ENCODE results near the gene LGALS9. TPM values are rescaled to one million over a fixed set of nuclear protein-coding genes. Genes with fewer than 3 reads are reported as not detected.
A peak's percentile ranks its signal among the peaks of the same experiment; 100 is the strongest.
"Not testable (repeated sequence)": the region's sequence is repeated elsewhere in the genome, so short reads cannot be mapped to it uniquely, and the experiment has no call there.

Gene LGALS9
- total RNA-seq, 5 donors from 2014 or later (not counting 1 experiment from before 2014, with no cell fraction given): 17.8 to 53.3 (median 33.1) TPM

DNA sequence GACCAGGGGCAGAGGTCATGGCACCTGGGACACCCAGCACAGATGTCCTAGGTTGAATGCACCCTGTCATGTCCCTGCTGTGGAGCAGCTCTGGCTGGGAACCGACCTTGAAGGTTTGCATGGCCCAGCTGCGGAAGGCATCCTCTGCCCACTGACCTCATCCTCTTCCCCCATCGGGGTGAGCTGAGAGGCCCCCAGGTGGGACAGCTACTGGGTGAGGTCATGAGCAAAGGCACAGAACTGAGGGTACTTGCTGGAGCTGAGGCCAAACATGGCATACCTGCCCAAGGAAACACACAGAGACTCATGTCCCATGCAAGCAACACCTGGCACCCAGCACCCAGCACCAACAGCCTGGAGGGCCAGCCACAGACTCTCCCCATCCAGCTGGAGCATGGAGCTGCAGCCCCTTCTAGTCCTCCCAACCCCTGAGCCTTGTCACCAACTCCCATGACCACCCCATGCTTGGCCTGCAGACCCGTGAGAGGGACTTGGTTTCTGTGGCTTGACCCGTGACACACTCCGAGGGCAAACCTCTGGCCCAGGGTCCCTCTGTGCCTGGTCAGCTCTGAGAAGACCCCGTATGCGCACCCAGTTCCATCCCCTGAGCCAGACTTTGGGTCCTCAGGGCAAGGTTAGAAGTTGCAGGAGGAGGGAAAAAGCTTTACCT is 33.1 kb downstream of the LGALS9 start:
- Histone ChIP-seq H3K36me3 (ENCODE audit: control insufficient read depth in 2 of 2, extremely low read depth in 1 of 2, insufficient read depth in 1 of 2, low read length in 1 of 2) (no peaks in the 10 kb centered on the region), H3K4me1 (ENCODE audit: control insufficient read depth in 1 of 2, extremely low read depth in 1 of 2, insufficient read depth in 2 of 2, low read length in 2 of 2) (no peaks in the 10 kb centered on the region), H3K9me3 (no peaks in the 10 kb centered on the region), H3K4me3 (ENCODE audit: control insufficient read depth in 1 of 2, extremely low read depth in 1 of 2, low read length in 1 of 2) (no peak overlapping the region), H3K27ac (ENCODE audit: low read length) (no peak overlapping the region), H3K27me3 (replicated peaks in 1 of 2; ENCODE audit: control insufficient read depth in 2 of 2, extremely low read depth in 1 of 2, insufficient read depth in 2 of 2, low read length in 1 of 2) (peaks cover 0 to 4% of the 10 kb centered on the region in 2 experiments)
- H3K4me3 Mint-ChIP-seq: no peak overlapping the region
- no peaks in the 10 kb centered on the region for H3K27me3 Mint-ChIP-seq
- H3K4me1 Mint-ChIP-seq: no peaks in the 10 kb centered on the region
- ChIA-PET CTCF (interaction anchor here in 1 of 2 donors (0.9 to 1.2 kb wide), 2 partner anchors 10 to 12 kb away, joined by 3 read pairs; no protein-coding TSS in a partner anchor), POLR2A (no interaction called here)
- 94% methylated on average over 2 of the region's 8 CpGs for WGBS (ENCODE audit: insufficient coverage)
- DNase-seq: no peak
- no peak for ATAC-seq (replicated peaks in 1 of 4)
- H3K9me3 Mint-ChIP-seq: no peaks in the 10 kb centered on the region
- no peaks in the 10 kb centered on the region for H3K36me3 Mint-ChIP-seq
- no peak overlapping the region for H3K27ac Mint-ChIP-seq

DNA sequence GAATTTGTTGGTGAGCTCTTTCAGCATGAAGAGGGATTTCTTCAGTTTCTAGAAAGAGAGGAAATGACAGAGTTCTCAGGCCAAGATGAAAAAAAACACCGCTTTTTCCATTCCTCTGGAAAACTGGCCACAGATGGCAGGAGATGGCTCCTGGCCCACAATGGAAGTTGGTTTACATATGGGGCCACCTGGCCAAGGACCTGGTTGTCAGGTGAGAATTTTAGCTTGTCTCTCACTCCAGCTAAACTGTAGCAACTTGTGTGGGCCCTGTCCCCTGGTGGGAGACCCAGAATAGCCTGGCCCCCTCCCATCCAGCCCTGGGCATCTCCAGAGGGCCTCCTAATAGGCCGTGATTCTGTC is 33.6 kb downstream of the LGALS9 start:
- H3K27me3 ChIP-seq (replicated peaks in 1 of 2; ENCODE audit: control insufficient read depth in 2 of 2, extremely low read depth in 1 of 2, insufficient read depth in 2 of 2, low read length in 1 of 2): peaks cover 0 to 4% of the 10 kb centered on the region in 2 experiments
- POLR2A ChIA-PET: no interaction called here

DNA sequence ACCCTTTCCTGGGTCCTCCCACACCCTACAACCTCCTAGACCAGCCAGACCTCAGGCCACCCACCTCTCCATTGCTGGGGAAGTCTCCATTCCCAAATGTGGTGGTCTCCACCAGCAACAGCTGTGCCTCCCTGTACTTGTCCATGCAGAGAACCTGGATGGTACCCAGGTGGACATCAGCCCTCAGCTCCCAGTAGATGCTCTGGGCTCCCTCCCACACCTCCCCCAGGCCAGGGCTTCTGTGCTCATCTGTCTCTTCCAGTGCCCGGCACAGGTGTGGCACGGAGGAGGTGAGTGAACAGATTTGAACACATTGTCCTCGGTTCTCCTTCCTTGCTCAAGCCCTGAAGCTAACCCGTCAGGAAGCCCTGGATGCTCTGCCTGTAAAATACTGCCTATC is 34.6 kb downstream of the LGALS9 start:
- H3K4me3 Mint-ChIP-seq: no peak overlapping the region
- CTCF ChIA-PET: no interaction called here
- peaks cover 0 to under 1% of the 10 kb centered on the region in 2 experiments for H3K27me3 ChIP-seq (replicated peaks in 1 of 2; ENCODE audit: control insufficient read depth in 2 of 2, extremely low read depth in 1 of 2, insufficient read depth in 2 of 2, low read length in 1 of 2)
- H3K36me3 ChIP-seq (ENCODE audit: control insufficient read depth in 2 of 2, extremely low read depth in 1 of 2, insufficient read depth in 1 of 2, low read length in 1 of 2): no peaks in the 10 kb centered on the region
- POLR2A ChIA-PET: no interaction called here
- WGBS (ENCODE audit: insufficient coverage): no CpG with 5 or more reads among the region's 4 CpGs
- no peaks in the 10 kb centered on the region for H3K9me3 ChIP-seq
- no peak overlapping the region for H3K4me3 ChIP-seq (ENCODE audit: control insufficient read depth in 1 of 2, extremely low read depth in 1 of 2, low read length in 1 of 2)
- no peaks in the 10 kb centered on the region for H3K9me3 Mint-ChIP-seq
- H3K27me3 Mint-ChIP-seq: peaks cover 0 to 1% of the 10 kb centered on the region in 2 donors
- ATAC-seq (replicated peaks in 1 of 4) (no peak), DNase-seq (peak in 1 of 35 experiments; percentile 4)
- no peak overlapping the region for H3K27ac ChIP-seq (ENCODE audit: low read length)
- no peaks in the 10 kb centered on the region for H3K4me1 Mint-ChIP-seq
- no peaks in the 10 kb centered on the region for H3K4me1 ChIP-seq (ENCODE audit: control insufficient read depth in 1 of 2, extremely low read depth in 1 of 2, insufficient read depth in 2 of 2, low read length in 2 of 2)
- H3K27ac Mint-ChIP-seq: no peak overlapping the region
- no peaks in the 10 kb centered on the region for H3K36me3 Mint-ChIP-seq

More for the DNA sequence above, 33.6 kb downstream of the LGALS9 start:
- Mint-ChIP-seq H3K36me3 (no peaks in the 10 kb centered on the region), H3K9me3 (no peaks in the 10 kb centered on the region), H3K27me3 (no peaks in the 10 kb centered on the region), H3K27ac (no peak overlapping the region), H3K4me1 (no peaks in the 10 kb centered on the region), H3K4me3 (no peak overlapping the region)
- CTCF ChIA-PET: interaction anchor here in 1 of 2 donors (1.2 kb wide), 1 partner anchor 13 kb away, joined by 3 read pairs; no protein-coding TSS in a partner anchor
- no peak for ATAC-seq (replicated peaks in 1 of 4)
- Histone ChIP-seq H3K36me3 (ENCODE audit: control insufficient read depth in 2 of 2, extremely low read depth in 1 of 2, insufficient read depth in 1 of 2, low read length in 1 of 2) (no peaks in the 10 kb centered on the region), H3K4me3 (ENCODE audit: control insufficient read depth in 1 of 2, extremely low read depth in 1 of 2, low read length in 1 of 2) (no peak overlapping the region), H3K9me3 (no peaks in the 10 kb centered on the region), H3K4me1 (ENCODE audit: control insufficient read depth in 1 of 2, extremely low read depth in 1 of 2, insufficient read depth in 2 of 2, low read length in 2 of 2) (no peaks in the 10 kb centered on the region), H3K27ac (ENCODE audit: low read length) (no peak overlapping the region)
- no CpG with 5 or more reads among the region's 2 CpGs for WGBS (ENCODE audit: insufficient coverage)
- no peak for DNase-seq

DNA sequence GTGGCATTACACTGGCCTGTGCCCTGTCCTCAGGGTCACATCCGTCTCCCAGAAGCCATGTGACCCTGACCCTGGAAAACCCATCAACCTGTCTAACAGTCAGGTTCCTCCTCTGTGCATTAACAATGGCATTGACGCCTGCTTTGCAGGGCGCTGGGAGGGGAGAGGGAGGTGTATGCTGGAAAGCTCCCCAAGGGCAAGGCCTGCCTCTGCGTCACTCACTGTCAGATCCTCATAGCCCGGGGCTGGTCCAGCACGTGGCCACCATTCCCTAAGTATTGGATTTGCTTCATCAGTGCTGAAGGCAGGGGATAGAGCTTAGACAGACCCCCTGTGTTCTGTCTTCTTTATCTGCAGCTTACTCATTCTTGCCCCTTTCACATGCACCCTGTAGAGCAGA is 35.3 kb downstream of the LGALS9 start:
- CTCF ChIA-PET; H3K4me3 Mint-ChIP-seq; H3K27ac Mint-ChIP-seq; H3K27me3 ChIP-seq (replicated peaks in 1 of 2; ENCODE audit: control insufficient read depth in 2 of 2, extremely low read depth in 1 of 2, insufficient read depth in 2 of 2, low read length in 1 of 2); ATAC-seq (replicated peaks in 1 of 4); H3K9me3 ChIP-seq; H3K27me3 Mint-ChIP-seq; H3K4me3 ChIP-seq (ENCODE audit: control insufficient read depth in 1 of 2, extremely low read depth in 1 of 2, low read length in 1 of 2); H3K4me1 ChIP-seq (ENCODE audit: control insufficient read depth in 1 of 2, extremely low read depth in 1 of 2, insufficient read depth in 2 of 2, low read length in 2 of 2); H3K27ac ChIP-seq (ENCODE audit: low read length); POLR2A ChIA-PET; H3K4me1 Mint-ChIP-seq; H3K36me3 Mint-ChIP-seq; H3K36me3 ChIP-seq (ENCODE audit: control insufficient read depth in 2 of 2, extremely low read depth in 1 of 2, insufficient read depth in 1 of 2, low read length in 1 of 2); H3K9me3 Mint-ChIP-seq: not testable (repeated sequence)
- 73% methylated on average over 4 of the region's 6 CpGs for WGBS (ENCODE audit: insufficient coverage)
- DNase-seq: peak in 1 of 35 experiments; percentile 7

DNA sequence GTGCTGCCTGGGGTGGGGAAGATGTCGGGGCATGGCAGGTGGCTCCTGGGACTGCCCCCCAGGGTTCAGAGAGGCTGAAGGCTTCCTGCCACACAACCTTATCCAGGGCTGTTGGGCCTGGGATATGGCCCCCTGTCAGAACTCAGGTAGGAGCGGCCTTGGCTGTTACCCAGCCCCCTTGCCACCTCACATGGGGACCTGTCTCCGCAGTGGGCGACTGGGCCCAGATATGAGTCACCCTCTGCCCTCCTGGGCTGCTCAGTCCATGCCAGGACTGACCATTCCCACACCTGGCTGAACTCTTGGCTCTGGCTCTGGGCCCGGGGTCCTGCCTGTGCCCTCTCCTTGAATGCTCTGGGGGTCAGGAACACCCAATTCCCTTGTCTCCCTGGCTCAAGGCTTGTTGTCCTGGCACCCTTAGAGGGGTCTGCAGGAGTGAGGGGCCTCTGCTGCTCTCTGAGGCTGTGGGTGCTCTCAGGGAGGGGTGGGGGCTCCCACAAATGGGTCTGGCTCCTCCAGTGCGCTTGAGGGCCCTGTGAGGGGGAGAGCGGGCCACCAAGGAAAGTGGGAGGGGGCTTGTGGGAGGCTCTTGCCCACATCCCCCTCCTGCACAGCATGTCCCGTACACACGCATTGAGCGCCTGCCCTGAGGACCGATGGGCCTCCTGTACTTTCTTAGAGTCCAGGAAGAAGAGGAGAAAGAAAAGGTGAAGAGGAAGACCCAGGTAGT is 36.0 kb downstream of the LGALS9 start:
- Histone ChIP-seq H3K27ac (ENCODE audit: low read length) (no peak overlapping the region), H3K27me3 (replicated peaks in 1 of 2; ENCODE audit: control insufficient read depth in 2 of 2, extremely low read depth in 1 of 2, insufficient read depth in 2 of 2, low read length in 1 of 2) (peaks cover 0 to 2% of the 10 kb centered on the region in 2 experiments), H3K4me1 (ENCODE audit: control insufficient read depth in 1 of 2, extremely low read depth in 1 of 2, insufficient read depth in 2 of 2, low read length in 2 of 2) (no peaks in the 10 kb centered on the region), H3K36me3 (ENCODE audit: control insufficient read depth in 2 of 2, extremely low read depth in 1 of 2, insufficient read depth in 1 of 2, low read length in 1 of 2) (no peaks in the 10 kb centered on the region), H3K9me3 (no peaks in the 10 kb centered on the region), H3K4me3 (ENCODE audit: control insufficient read depth in 1 of 2, extremely low read depth in 1 of 2, low read length in 1 of 2) (no peak overlapping the region)
- ATAC-seq (replicated peaks in 1 of 4) (no peak), DNase-seq (peak in 1 of 35 experiments; percentile 13)
- Mint-ChIP-seq H3K4me1 (no peaks in the 10 kb centered on the region), H3K36me3 (no peaks in the 10 kb centered on the region), H3K9me3 (no peaks in the 10 kb centered on the region), H3K4me3 (no peak overlapping the region), H3K27me3 (peaks cover 0 to 4% of the 10 kb centered on the region in 2 donors), H3K27ac (no peak overlapping the region)
- ChIA-PET POLR2A (no interaction called here), CTCF (no interaction called here)
- WGBS (ENCODE audit: insufficient coverage): 67% methylated on average over 4 of the region's 11 CpGs

DNA sequence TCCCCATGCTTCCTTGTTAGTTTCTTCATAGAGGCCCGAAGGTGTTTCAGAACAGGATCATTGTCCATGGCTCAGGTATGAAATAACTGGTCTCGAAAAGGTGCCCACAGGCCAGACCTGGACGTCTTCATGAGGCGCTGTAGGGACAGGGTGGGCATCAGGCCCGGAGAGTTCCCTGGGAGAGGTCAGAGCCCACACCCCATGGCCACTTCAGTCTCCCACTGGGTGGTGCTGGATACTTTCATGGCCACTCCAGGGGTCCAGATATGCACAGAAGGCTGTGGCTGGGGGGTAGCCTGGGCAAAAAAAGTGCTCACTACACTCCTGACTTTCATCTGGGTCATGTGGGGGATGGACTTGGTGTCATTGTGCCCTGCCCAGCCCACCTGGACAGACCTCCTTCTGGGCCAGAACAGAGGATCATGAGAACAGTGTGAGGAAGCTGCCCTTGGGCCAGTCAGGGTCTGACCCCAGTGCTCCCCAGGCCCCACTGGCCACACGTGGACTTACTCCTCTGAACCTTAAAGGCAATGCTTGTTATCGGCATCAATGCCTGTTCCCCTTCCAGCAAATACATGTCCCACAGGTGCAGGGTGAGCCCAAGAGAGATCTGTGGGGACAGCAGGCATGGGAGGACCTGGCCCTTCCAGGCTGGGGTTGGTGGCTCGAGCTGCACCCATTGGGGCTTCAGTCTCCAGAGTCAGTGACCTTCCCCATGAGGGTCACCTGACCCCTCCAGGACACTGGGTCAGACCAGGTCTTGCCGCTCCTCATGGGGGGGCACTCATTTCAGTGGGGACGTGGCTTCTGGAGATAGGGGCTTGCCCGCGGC is 36.9 kb downstream of the LGALS9 start:
- no peaks in the 10 kb centered on the region for H3K4me1 ChIP-seq (ENCODE audit: control insufficient read depth in 1 of 2, extremely low read depth in 1 of 2, insufficient read depth in 2 of 2, low read length in 2 of 2)
- DNase-seq (peak in 1 of 35 experiments; percentile 11), ATAC-seq (replicated peaks in 1 of 4) (no peak)
- ChIA-PET CTCF (no interaction called here), POLR2A (no interaction called here)
- Mint-ChIP-seq H3K4me3 (no peak overlapping the region), H3K36me3 (no peaks in the 10 kb centered on the region), H3K27ac (no peak overlapping the region), H3K27me3 (peaks cover 0 to 4% of the 10 kb centered on the region in 2 donors), H3K9me3 (no peaks in the 10 kb centered on the region), H3K4me1 (no peaks in the 10 kb centered on the region)
- WGBS (ENCODE audit: insufficient coverage): 83% methylated on average over 7 of the region's 12 CpGs
- no peaks in the 10 kb centered on the region for H3K36me3 ChIP-seq (ENCODE audit: control insufficient read depth in 2 of 2, extremely low read depth in 1 of 2, insufficient read depth in 1 of 2, low read length in 1 of 2)
- no peak overlapping the region for H3K27ac ChIP-seq (ENCODE audit: low read length)
- H3K9me3 ChIP-seq: no peaks in the 10 kb centered on the region
- peaks cover 0 to 2% of the 10 kb centered on the region in 2 experiments for H3K27me3 ChIP-seq (replicated peaks in 1 of 2; ENCODE audit: control insufficient read depth in 2 of 2, extremely low read depth in 1 of 2, insufficient read depth in 2 of 2, low read length in 1 of 2)
- no peak overlapping the region for H3K4me3 ChIP-seq (ENCODE audit: control insufficient read depth in 1 of 2, extremely low read depth in 1 of 2, low read length in 1 of 2)
